B cell (primary cell): ENCODE results near the gene ITGAE. TPM values are rescaled to one million over a fixed set of nuclear protein-coding genes. Genes with fewer than 3 reads are reported as not detected.
"Not testable (repeated sequence)": the region's sequence is repeated elsewhere in the genome, so short reads cannot be mapped to it uniquely, and the experiment has no call there.

ENCODE experiments used
- ATAC-seq: fragments of 200-7000 bp; cut with Tn5 transposase; one replicate; pipeline ENCODE4 v1.10.0; 2021; ENCODE audit warnings: low read depth, mild to moderate bottlenecking, moderate number of reproducible peaks, moderate library complexity
- CTCF ChIA-PET: fragments of 350-600 bp; sonication (Branson Sonifier 250); formaldehyde crosslinking; loops from one replicate; lab custom pipeline; 2021; ENCODE audit warnings: antibody characterized with exemption, inconsistent platforms; lab: Charles Lee
- POLR2A ChIA-PET: fragments of 350-600 bp; sonication (Branson Sonifier 250); formaldehyde crosslinking; loops from one replicate; lab custom pipeline; 2021; ENCODE audit warnings: antibody characterized with exemption; lab: Charles Lee
- DNase-seq: peaks from one replicate; pipeline ENCODE4 v3.0.0; 2013
- H2AFZ ChIP-seq: 2 replicates; pipeline ENCODE4 v1.6.1; 2012; ENCODE audit warnings: mild to moderate bottlenecking, low read depth, low read length; ENCODE audit not compliant: insufficient read depth, poor library complexity, severe bottlenecking
- H3K27ac ChIP-seq, 2 donors: 1 replicate in 1 of 2; 2 replicates in 1 of 2; pipeline ENCODE4 v1.5.1; 2012 to 2013; ENCODE audit warnings: low read length in 2 of 2, mild to moderate bottlenecking in 2 of 2, moderate library complexity in 1 of 2
- H3K27me3 ChIP-seq, 4 experiments: fragments of 200-600 bp in 1 of 4; sonication (generic) in 1 of 4; replicated peaks in 1 of 4; 1 replicate in 2 of 4; 2 replicates in 2 of 4; pipeline versions ENCODE4 v1.6.1 to v1.7.0; 2013 to 2016; ENCODE audit warnings: low read length in 3 of 4, mild to moderate bottlenecking in 2 of 4, mixed read lengths in 1 of 4, moderate library complexity in 1 of 4; ENCODE audit not compliant: insufficient read depth in 4 of 4, control insufficient read depth in 3 of 4; ENCODE audit errors: control extremely low read depth in 1 of 4
- H3K36me3 ChIP-seq, 2 experiments: replicated peaks in 1 of 2; 1 replicate in 1 of 2; 2 replicates in 1 of 2; pipeline versions ENCODE4 v1.6.1 to v1.7.1; 2013; ENCODE audit warnings: low read length in 1 of 2; ENCODE audit not compliant: insufficient read depth in 2 of 2, control insufficient read depth in 1 of 2; ENCODE audit errors: control extremely low read depth in 1 of 2, extremely low read depth in 1 of 2
- H3K4me1 ChIP-seq, 2 donors: fragments of 200-600 bp in 1 of 2; sonication (generic) in 1 of 2; 1 replicate in 1 of 2; 2 replicates in 1 of 2; pipeline versions ENCODE4 v1.5.1 to v1.6.1; 2013 to 2017; ENCODE audit warnings: low read length in 2 of 2; ENCODE audit not compliant: control insufficient read depth in 2 of 2, insufficient read depth in 2 of 2
- H3K4me2 ChIP-seq: replicated peaks from 2 replicates; pipeline ENCODE3; 2012; ENCODE audit warnings: mild to moderate bottlenecking, low read depth, low read length; ENCODE audit not compliant: poor library complexity, severe bottlenecking
- H3K4me3 ChIP-seq, 5 experiments: fragments of 200-600 bp in 1 of 5; sonication (generic) in 1 of 5; 1 replicate in 3 of 5; 2 replicates in 2 of 5; pipeline versions ENCODE4 v1.5.1 to v1.7.0; 2011 to 2016; ENCODE audit warnings: low read length in 4 of 5, mild to moderate bottlenecking in 4 of 5, low read depth in 2 of 5, control low read depth in 1 of 5, moderate library complexity in 1 of 5; ENCODE audit not compliant: insufficient read depth in 1 of 5; ENCODE audit errors: control extremely low read depth in 1 of 5, extremely low read depth in 1 of 5
- H3K79me2 ChIP-seq: fragments of 200-600 bp; sonication (generic); one replicate; pipeline ENCODE4 v1.6.0; 2016; ENCODE audit warnings: low read length; ENCODE audit not compliant: control insufficient read depth, insufficient read depth
- H3K9ac ChIP-seq: fragments of 200-600 bp; sonication (generic); 2 replicates; pipeline ENCODE4 v1.6.1; 2017; ENCODE audit warnings: mild to moderate bottlenecking, low read length, moderate library complexity
- H3K9me3 ChIP-seq, 3 donors: one replicate each; pipeline versions ENCODE4 v1.6.1 to v1.7.1; 2013; ENCODE audit warnings: low read length in 2 of 3; ENCODE audit not compliant: control insufficient read depth in 2 of 3, insufficient read depth in 1 of 3; ENCODE audit errors: control extremely low read depth in 1 of 3
- H4K20me1 ChIP-seq: 2 replicates; pipeline ENCODE4 v1.6.0; 2012; ENCODE audit warnings: mild to moderate bottlenecking, low read length; ENCODE audit not compliant: insufficient read depth, control insufficient read depth, poor library complexity, severe bottlenecking
- H3K27ac Mint-ChIP-seq: one replicate; pipeline ENCODE4 v1.8.0; 2021; ENCODE audit warnings: mixed read lengths
- H3K27me3 Mint-ChIP-seq: one replicate; pipeline ENCODE4 v1.8.0; 2021; ENCODE audit warnings: mixed read lengths
- H3K4me1 Mint-ChIP-seq: one replicate; pipeline ENCODE4 v1.8.0; 2021; ENCODE audit warnings: mixed read lengths
- H3K4me3 Mint-ChIP-seq: one replicate; pipeline ENCODE4 v1.8.0; 2021; ENCODE audit warnings: mixed read lengths
- H3K9me3 Mint-ChIP-seq: one replicate; pipeline ENCODE4 v1.8.0; 2022; ENCODE audit warnings: mixed read lengths; ENCODE audit not compliant: insufficient read depth
- EZH2 ChIP-seq: IDR thresholded peaks from 2 replicates; pipeline ENCODE4 v1.6.1; 2012; ENCODE audit warnings: borderline replicate concordance, low read depth, mild to moderate bottlenecking, moderate library complexity, low read length; ENCODE audit not compliant: insufficient read depth, poor library complexity, severe bottlenecking
- WGBS: methylation state at CpG from one replicate; pipeline ENCODE4 v1.1.5; 2013; ENCODE audit warnings: missing lambda C conversion rate; ENCODE audit not compliant: insufficient coverage; 5-methylcytosine and 5-hydroxymethylcytosine counted together
- intact Hi-C: fragments of 100-400 bp; cut with micrococcal nuclease; formaldehyde crosslinking; loops from one replicate; pipeline ENCODE4 v1.10.0; 2022
- polyA plus RNA-seq: library from polyadenylated mRNA; depleted of rRNA; stranded (reverse); fragments of >200 nt; gene quantifications from 2 replicates; pipeline ENCODE4 v1.2.3, GENCODE V29; 2012
- total RNA-seq, 2 donors: library from RNA; stranded (reverse); fragments of 120-200 nt in 1 of 2; gene quantifications; 1 replicate in 1 of 2; 2 replicates in 1 of 2; pipeline versions ENCODE4 v1.2.3 to v1.2.4, GENCODE V29; 2013 to 2022
- TF ChIP-seq, protein P1 (sequence below): fragments of 200-600 bp; IDR thresholded peaks from one replicate; pipeline ENCODE4 v1.8.0; 2022; ENCODE audit warnings: antibody characterized with exemption, mild to moderate bottlenecking

The ITGAE gene
- total and polyA plus RNA-seq, 2 donors (not counting 1 experiment from before 2014, with no cell fraction given): 48.2 to 95.6 TPM

DNA sequence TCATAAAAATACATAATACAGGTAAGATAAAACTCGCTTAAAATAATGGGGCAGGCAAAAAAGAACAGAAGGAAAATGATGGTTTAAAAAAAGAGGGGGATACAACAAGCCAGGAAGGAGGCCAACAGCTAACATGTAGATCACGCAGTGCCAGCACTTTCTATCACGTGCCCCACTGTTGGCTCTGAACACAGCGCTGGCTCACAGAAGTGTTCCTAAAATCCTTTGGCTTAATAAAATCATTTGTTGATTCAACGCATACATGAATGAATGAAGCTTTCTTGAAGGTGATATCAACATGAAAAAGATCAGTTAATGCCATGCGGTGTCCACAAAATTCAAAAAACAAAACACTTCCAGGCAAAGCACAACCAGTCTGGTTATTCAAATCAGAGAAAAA is 8.5 kb downstream of the ITGAE start:
- Histone ChIP-seq H3K9me3 (no peaks in the 10 kb centered on the region), H3K27me3 (no peaks in the 10 kb centered on the region), H2AFZ (no peak overlapping the region), H3K4me2 (no peak overlapping the region), H3K9ac (no peak overlapping the region), H3K36me3 (no peaks in the 10 kb centered on the region), H3K4me3 (no peak overlapping the region), H4K20me1 (no peaks in the 10 kb centered on the region), H3K27ac (no peak overlapping the region), H3K79me2 (no peaks in the 10 kb centered on the region), H3K4me1 (peaks cover 3 to 21% of the 10 kb centered on the region in 2 donors)
- CTCF ChIA-PET: interaction anchor here (2.3 kb wide), 1 partner anchor 54 kb away, joined by 9 read pairs; no protein-coding TSS in a partner anchor
- 100% methylated on average over 3 of the region's 6 CpGs for WGBS
- peaks cover 23% of the 10 kb centered on the region for H3K4me1 Mint-ChIP-seq
- no peak overlapping the region for H3K27ac Mint-ChIP-seq
- DNase-seq: no peak
- ATAC-seq: no peak
- TF ChIP-seq EZH2: no peak
- TF ChIP-seq, protein P1, sequence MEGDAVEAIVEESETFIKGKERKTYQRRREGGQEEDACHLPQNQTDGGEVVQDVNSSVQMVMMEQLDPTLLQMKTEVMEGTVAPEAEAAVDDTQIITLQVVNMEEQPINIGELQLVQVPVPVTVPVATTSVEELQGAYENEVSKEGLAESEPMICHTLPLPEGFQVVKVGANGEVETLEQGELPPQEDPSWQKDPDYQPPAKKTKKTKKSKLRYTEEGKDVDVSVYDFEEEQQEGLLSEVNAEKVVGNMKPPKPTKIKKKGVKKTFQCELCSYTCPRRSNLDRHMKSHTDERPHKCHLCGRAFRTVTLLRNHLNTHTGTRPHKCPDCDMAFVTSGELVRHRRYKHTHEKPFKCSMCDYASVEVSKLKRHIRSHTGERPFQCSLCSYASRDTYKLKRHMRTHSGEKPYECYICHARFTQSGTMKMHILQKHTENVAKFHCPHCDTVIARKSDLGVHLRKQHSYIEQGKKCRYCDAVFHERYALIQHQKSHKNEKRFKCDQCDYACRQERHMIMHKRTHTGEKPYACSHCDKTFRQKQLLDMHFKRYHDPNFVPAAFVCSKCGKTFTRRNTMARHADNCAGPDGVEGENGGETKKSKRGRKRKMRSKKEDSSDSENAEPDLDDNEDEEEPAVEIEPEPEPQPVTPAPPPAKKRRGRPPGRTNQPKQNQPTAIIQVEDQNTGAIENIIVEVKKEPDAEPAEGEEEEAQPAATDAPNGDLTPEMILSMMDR: no peak
- H3K4me3 Mint-ChIP-seq: no peak overlapping the region
- POLR2A ChIA-PET: no interaction called here
- intact Hi-C loops: no loop called here
- H3K9me3 Mint-ChIP-seq: no peaks in the 10 kb centered on the region
- no peaks in the 10 kb centered on the region for H3K27me3 Mint-ChIP-seq

DNA sequence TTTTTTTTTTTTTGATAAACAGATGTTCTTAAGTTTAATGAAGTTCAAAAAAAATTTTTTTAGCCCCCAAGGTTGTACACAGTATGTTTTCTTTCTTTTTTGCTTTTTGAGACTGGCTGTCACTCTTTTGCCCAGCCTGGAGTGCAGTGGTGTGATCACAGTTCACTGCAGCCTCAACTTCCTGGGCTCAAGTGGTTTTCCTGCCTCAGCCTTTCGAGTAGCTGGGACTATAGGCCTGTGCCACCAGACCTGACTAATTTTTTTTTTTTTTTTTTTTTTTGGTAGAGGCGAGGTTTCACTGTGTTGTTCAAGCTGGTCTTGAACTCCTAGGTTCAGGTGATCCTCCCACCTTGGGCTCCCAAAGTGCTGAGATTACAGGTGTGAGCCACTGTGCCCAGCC is 12.8 kb downstream of the ITGAE start:
- Mint-ChIP-seq H3K27me3 (no peaks in the 10 kb centered on the region), H3K4me3 (no peak overlapping the region), H3K4me1 (peaks cover 4% of the 10 kb centered on the region), H3K27ac (no peak overlapping the region), H3K9me3 (no peaks in the 10 kb centered on the region)
- no peak overlapping the region for H3K4me2 ChIP-seq
- no peak for ATAC-seq
- no peak for DNase-seq
- no peak overlapping the region for H2AFZ ChIP-seq
- H3K9ac ChIP-seq: no peak overlapping the region
- no peaks in the 10 kb centered on the region for H3K27me3 ChIP-seq
- H3K4me3 ChIP-seq: no peak overlapping the region
- H3K9me3 ChIP-seq: no peaks in the 10 kb centered on the region
- H3K36me3 ChIP-seq: no peaks in the 10 kb centered on the region
- H3K4me1 ChIP-seq: peaks cover 3 to 4% of the 10 kb centered on the region in 2 donors
- TF ChIP-seq, protein P1: no peak
- TF ChIP-seq EZH2: no peak
- ChIA-PET POLR2A (no interaction called here), CTCF (interaction anchor here (2.9 kb wide), 1 partner anchor 50 kb away, joined by 11 read pairs; no protein-coding TSS in a partner anchor)
- no peak overlapping the region for H3K27ac ChIP-seq
- WGBS: 8% methylated on average over 2 of the region's 2 CpGs
- H3K79me2 ChIP-seq: no peaks in the 10 kb centered on the region
- no peaks in the 10 kb centered on the region for H4K20me1 ChIP-seq
- intact Hi-C loops: no loop called here

DNA sequence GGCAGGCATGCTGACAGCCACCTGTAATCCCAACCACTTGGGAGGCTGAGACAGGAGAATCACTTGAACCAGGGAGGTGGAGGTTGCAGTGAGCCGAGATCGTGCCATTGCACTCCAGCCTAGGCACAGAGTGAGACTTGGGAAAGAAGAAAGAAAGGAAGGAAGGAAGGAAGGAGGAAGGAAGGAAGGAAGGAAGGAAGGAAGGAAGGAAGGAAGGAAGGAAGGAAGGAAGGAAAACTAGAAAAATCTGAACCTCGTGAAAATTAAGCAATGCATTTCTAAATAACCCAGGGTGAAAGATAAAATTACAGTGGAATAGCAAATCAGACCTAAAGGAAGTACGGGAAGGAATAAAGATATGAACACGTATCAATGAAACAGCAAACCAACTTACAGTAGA is 15.7 kb downstream of the ITGAE start:
- H3K4me1 ChIP-seq, H3K9me3 Mint-ChIP-seq, H3K4me1 Mint-ChIP-seq, H3K9ac ChIP-seq, H3K4me3 Mint-ChIP-seq, intact Hi-C loops, H3K4me3 ChIP-seq, H4K20me1 ChIP-seq, ATAC-seq, H3K27ac ChIP-seq, H3K27me3 ChIP-seq, H3K4me2 ChIP-seq, H2AFZ ChIP-seq, H3K79me2 ChIP-seq, H3K27me3 Mint-ChIP-seq, POLR2A ChIA-PET, H3K36me3 ChIP-seq, H3K9me3 ChIP-seq, DNase-seq: not testable (repeated sequence)
- CTCF ChIA-PET: interaction anchor here (0.9 to 2.9 kb wide), 3 partner anchors 47 to 233 kb away, joined by 3 to 11 read pairs (median 4); no protein-coding TSS in a partner anchor
- 100% methylated on average over 2 of the region's 5 CpGs for whole genome bisulfite sequencing
- H3K27ac Mint-ChIP-seq: peak overlapping the region; percentile 41
